ENCODE measurements around the gene TCL1B.

GRCh38 chr14:95662376-95663186, 23.6 kb upstream of the TCL1B start:
- TF ChIP-seq CTCF (IDR thresholded peaks at IDR 0.05) (no peak), POLR2A (IDR thresholded peaks at IDR 0.05) (no peak)

Data from body of pancreas (tissue), 4 donors.